HepG2 (cell line): ENCODE results near the gene MTA2. TPM values are rescaled to one million over a fixed set of nuclear protein-coding genes. Genes with fewer than 3 reads are reported as not detected.
A peak's percentile ranks its signal among the peaks of the same experiment; 100 is the strongest.

Source experiments
- DDIT3 ChIP-seq: sonication (generic); formaldehyde crosslinking; IDR thresholded peaks from 2 replicates; pipeline ENCODE4 v1.4.0; 2020; ENCODE audit warnings: mild to moderate bottlenecking, missing genetic modification reagents
- FOXO1 ChIP-seq: sonication (generic); formaldehyde crosslinking; IDR thresholded peaks from 2 replicates; pipeline ENCODE4 v1.4.0; 2020; ENCODE audit warnings: missing genetic modification reagents
- HNF1A ChIP-seq, 2 experiments: sonication (generic) in 1 of 2; formaldehyde crosslinking in 1 of 2; IDR thresholded peaks; 2 replicates each; pipeline versions ENCODE4 v1.4.0 to v1.6.1; 2016 to 2020; ENCODE audit warnings: borderline replicate concordance in 1 of 2, low read depth in 1 of 2, mild to moderate bottlenecking in 1 of 2, missing genetic modification reagents in 1 of 2
- SAP130 ChIP-seq: IDR thresholded peaks from 2 replicates; pipeline ENCODE4 v1.6.1; 2016; ENCODE audit warnings: low read depth
- SMARCE1 ChIP-seq: fragments of 450-650 bp; IDR thresholded peaks from 2 replicates; pipeline ENCODE4 v1.6.1; 2017; ENCODE audit warnings: borderline replicate concordance
- SP5 ChIP-seq: IDR thresholded peaks from 2 replicates; pipeline ENCODE4 v1.6.1; 2016; ENCODE audit warnings: low read depth, borderline replicate concordance
- SUZ12 ChIP-seq: fragments of 150-350 bp; IDR thresholded peaks from 2 replicates; pipeline ENCODE4 v1.6.1; 2014; ENCODE audit warnings: low read depth, low read length
- THAP8 ChIP-seq: sonication (generic); formaldehyde crosslinking; IDR thresholded peaks from 2 replicates; pipeline ENCODE4 v1.5.1; 2020; ENCODE audit warnings: missing genetic modification reagents, mild to moderate bottlenecking, borderline replicate concordance
- USF2 ChIP-seq, 2 experiments: sonication (generic) in 1 of 2; formaldehyde crosslinking in 1 of 2; IDR thresholded peaks; 2 replicates each; pipeline versions ENCODE4 v1.5.1 to v1.6.1; 2011 to 2020; ENCODE audit warnings: borderline replicate concordance in 1 of 2, low read depth in 1 of 2, low read length in 1 of 2, mild to moderate bottlenecking in 1 of 2, missing genetic modification reagents in 1 of 2, moderate library complexity in 1 of 2
- ZBTB34 ChIP-seq: sonication (generic); formaldehyde crosslinking; IDR thresholded peaks from 2 replicates; pipeline ENCODE4 v1.8.0; 2022; ENCODE audit warnings: mild to moderate bottlenecking, missing genetic modification reagents
- ZBTB39 ChIP-seq: sonication (generic); formaldehyde crosslinking; IDR thresholded peaks from 2 replicates; pipeline ENCODE4 v1.5.0; 2020; ENCODE audit warnings: missing genetic modification reagents
- ZNF253 ChIP-seq: sonication (generic); formaldehyde crosslinking; IDR thresholded peaks from 2 replicates; pipeline ENCODE4 v1.8.0; 2022; ENCODE audit warnings: mild to moderate bottlenecking, missing genetic modification reagents, borderline replicate concordance
- ZNF260 ChIP-seq: sonication (generic); formaldehyde crosslinking; IDR thresholded peaks from 2 replicates; pipeline ENCODE4 v1.4.0; 2020; ENCODE audit warnings: missing genetic modification reagents, low read depth, mild to moderate bottlenecking, borderline replicate concordance
- ZNF33A ChIP-seq: sonication (generic); formaldehyde crosslinking; IDR thresholded peaks from 2 replicates; pipeline ENCODE4 v1.5.1; 2020; ENCODE audit warnings: missing genetic modification reagents, mild to moderate bottlenecking, moderate library complexity, borderline replicate concordance
- ZNF350 ChIP-seq: sonication (generic); formaldehyde crosslinking; IDR thresholded peaks from 2 replicates; pipeline ENCODE4 v1.4.0; 2020; ENCODE audit warnings: mild to moderate bottlenecking, low read depth, missing genetic modification reagents, borderline replicate concordance
- ZNF501 ChIP-seq: sonication (generic); formaldehyde crosslinking; IDR thresholded peaks from 2 replicates; pipeline ENCODE4 v1.5.1; 2020; ENCODE audit warnings: mild to moderate bottlenecking, moderate library complexity, missing genetic modification reagents
- ZNF564 ChIP-seq: sonication (generic); formaldehyde crosslinking; IDR thresholded peaks from 2 replicates; pipeline ENCODE4 v1.8.1; 2023; ENCODE audit warnings: mild to moderate bottlenecking, missing genetic modification reagents
- polyA plus RNA-seq, 8 experiments: library from polyadenylated mRNA; depleted of rRNA in 3 of 8; stranded (reverse) in 7 of 8; unstranded in 1 of 8; fragments of >200 nt; fragmentation: Illumina TruSeq in 4 of 8; extraction: Trizol in 4 of 8; gene quantifications; 2 replicates each; pipeline versions ENCODE4 v1.2.1 to v1.2.3, GENCODE V29; 2011 to 2016; ENCODE audit warnings: low read depth in 4 of 8, missing spikeins in 1 of 8, mixed read lengths in 1 of 8; ENCODE audit not compliant: insufficient read depth in 1 of 8
- total RNA-seq, 5 experiments: library from RNA; depleted of rRNA; stranded (reverse); fragments of >200 nt; fragmentation: Illumina TruSeq; extraction: Trizol; gene quantifications; 2 replicates each; pipeline ENCODE4 v1.2.3, GENCODE V29; 2016; ENCODE audit warnings: low read depth in 1 of 5

Gene MTA2
- total and polyA plus RNA-seq, 2 of the 13 experiments (the other 11 are each of a cell fraction or from before 2014, with no cell fraction given) = 14.0 to 70.0 TPM

GRCh38 chr11:62547691-62548281, 53.9 kb downstream of the MTA2 start (continued):
- no peak for TF ChIP-seq DDIT3
- no peak for TF ChIP-seq ZBTB39 (CRISPR knock-in tag)
- no peak for TF ChIP-seq ZBTB34 (CRISPR knock-in tag)
- TF ChIP-seq SP5 (CRISPR knock-in tag) = peak; percentile 30; the same call in 1 of the 2 replicates
- TF ChIP-seq HNF1A (IDR thresholded peaks at IDR 0.05; ENCODE audit: low read depth) = no peak
- no peak for TF ChIP-seq HNF1A (CRISPR knock-in tag; IDR thresholded peaks at IDR 0.05; ENCODE audit: borderline replicate concordance)
- TF ChIP-seq ZNF501 (CRISPR knock-in tag) = peak; percentile 57; the same call in 1 of the 2 replicates
- TF ChIP-seq ZNF564 (CRISPR knock-in tag) = no peak
- no peak for TF ChIP-seq ZNF33A
- peak; percentile 91 for TF ChIP-seq SAP130 (CRISPR knock-in tag)
- no peak for TF ChIP-seq SUZ12
- TF ChIP-seq ZNF253 (CRISPR knock-in tag) = no peak
- TF ChIP-seq ZNF260 (CRISPR knock-in tag) = no peak
- TF ChIP-seq USF2 (IDR thresholded peaks at IDR 0.05; ENCODE audit: low read depth, low read length) = no peak
- TF ChIP-seq USF2 (CRISPR knock-in tag; IDR thresholded peaks at IDR 0.05; ENCODE audit: borderline replicate concordance) = no peak
- peak; percentile 92 for TF ChIP-seq FOXO1
- no peak for TF ChIP-seq THAP8 (CRISPR knock-in tag)
- no peak for TF ChIP-seq SMARCE1
- no peak; the same call in 1 of the 2 replicates for TF ChIP-seq ZNF350 (CRISPR knock-in tag)
